ENCODE measurements around the gene ST6GALNAC6. TPM values are rescaled to one million over a fixed set of nuclear protein-coding genes. Genes with fewer than 3 reads are reported as not detected.
"Not testable (repeated sequence)": the region's sequence is repeated elsewhere in the genome, so short reads cannot be mapped to it uniquely, and the experiment has no call there.

ST6GALNAC6 gene
- polyA plus RNA-seq, 3 donors = 41.8 to 49.0 (median 42.4) TPM

GRCh38 chr9:127881715-127882114, 17.7 kb downstream of the ST6GALNAC6 start:
- DNase-seq (ENCODE audit: extremely low read depth in 1 of 11, low read depth in 9 of 11, low spot score in 4 of 11) = not testable (repeated sequence)

GRCh38 chr9:127880143-127880542, 19.3 kb downstream of the ST6GALNAC6 start:
- DNase-seq (ENCODE audit: extremely low read depth in 1 of 11, low read depth in 9 of 11, low spot score in 4 of 11) = no peak

- no peak for DNase-seq (ENCODE audit: extremely low read depth in 1 of 11, low read depth in 9 of 11, low spot score in 4 of 11)
Observed at GRCh38 chr9:127878652-127879390, 20.6 kb downstream of the ST6GALNAC6 start.

GRCh38 chr9:127878001-127878651, 21.3 kb downstream of the ST6GALNAC6 start:
- DNase-seq (ENCODE audit: extremely low read depth in 1 of 11, low read depth in 9 of 11, low spot score in 4 of 11) = no peak

GRCh38 chr9:127877566-127877998, 21.8 kb downstream of the ST6GALNAC6 start, which contains the start of gene AK1:
TSS of gene AK1 (minus strand) at chr9:127877675. CDS start at chr9:127874617, 3,058 bp downstream.
- DNase-seq (ENCODE audit: extremely low read depth in 1 of 11, low read depth in 9 of 11, low spot score in 4 of 11) = peak in 3 of 11 donors; percentile 54 to 56 (median 54)

GRCh38 chr9:127876764-127877562, 22.4 kb downstream of the ST6GALNAC6 start:
- no peak for DNase-seq (ENCODE audit: extremely low read depth in 1 of 11, low read depth in 9 of 11, low spot score in 4 of 11)

- no peak for DNase-seq (ENCODE audit: extremely low read depth in 1 of 11, low read depth in 9 of 11, low spot score in 4 of 11)
Observed at GRCh38 chr9:127876026-127876763, 23.2 kb downstream of the ST6GALNAC6 start.

- DNase-seq (ENCODE audit: extremely low read depth in 1 of 11, low read depth in 9 of 11, low spot score in 4 of 11) = no peak
Observed at GRCh38 chr9:127875306-127875966, 24.0 kb downstream of the ST6GALNAC6 start.

- no peak for DNase-seq (ENCODE audit: extremely low read depth in 1 of 11, low read depth in 9 of 11, low spot score in 4 of 11)
Observed at GRCh38 chr9:127874301-127875221, 24.8 kb downstream of the ST6GALNAC6 start.

GRCh38 chr9:127873886-127874285, 25.5 kb downstream of the ST6GALNAC6 start:
- no peak for DNase-seq (ENCODE audit: extremely low read depth in 1 of 11, low read depth in 9 of 11, low spot score in 4 of 11)

- no peak for DNase-seq (ENCODE audit: extremely low read depth in 1 of 11, low read depth in 9 of 11, low spot score in 4 of 11)
Observed at GRCh38 chr9:127873223-127873691, 26.1 kb downstream of the ST6GALNAC6 start.

- DNase-seq (ENCODE audit: extremely low read depth in 1 of 11, low read depth in 9 of 11, low spot score in 4 of 11) = no peak
Observed at GRCh38 chr9:127872369-127873222, 26.8 kb downstream of the ST6GALNAC6 start.

GRCh38 chr9:127871531-127871930, 27.9 kb downstream of the ST6GALNAC6 start:
- no peak for DNase-seq (ENCODE audit: extremely low read depth in 1 of 11, low read depth in 9 of 11, low spot score in 4 of 11)

- DNase-seq (ENCODE audit: extremely low read depth in 1 of 11, low read depth in 9 of 11, low spot score in 4 of 11) = no peak
Observed at GRCh38 chr9:127870887-127871286, 28.5 kb downstream of the ST6GALNAC6 start.

- DNase-seq (ENCODE audit: extremely low read depth in 1 of 11, low read depth in 9 of 11, low spot score in 4 of 11) = not testable (repeated sequence)
Observed at GRCh38 chr9:127870153-127870491, 29.3 kb downstream of the ST6GALNAC6 start.

- DNase-seq (ENCODE audit: extremely low read depth in 1 of 11, low read depth in 9 of 11, low spot score in 4 of 11) = peak in 8 of 11 donors; percentile 59 to 76 (median 69)
Observed at GRCh38 chr9:127869310-127870152, 29.9 kb downstream of the ST6GALNAC6 start.
